ENCODE measurements around the gene ADD3. TPM values are rescaled to one million over a fixed set of nuclear protein-coding genes. Genes with fewer than 3 reads are reported as not detected.

The ADD3 gene
- total RNA-seq, 1 experiment from 2014 or later: 32.4 TPM

DNA sequence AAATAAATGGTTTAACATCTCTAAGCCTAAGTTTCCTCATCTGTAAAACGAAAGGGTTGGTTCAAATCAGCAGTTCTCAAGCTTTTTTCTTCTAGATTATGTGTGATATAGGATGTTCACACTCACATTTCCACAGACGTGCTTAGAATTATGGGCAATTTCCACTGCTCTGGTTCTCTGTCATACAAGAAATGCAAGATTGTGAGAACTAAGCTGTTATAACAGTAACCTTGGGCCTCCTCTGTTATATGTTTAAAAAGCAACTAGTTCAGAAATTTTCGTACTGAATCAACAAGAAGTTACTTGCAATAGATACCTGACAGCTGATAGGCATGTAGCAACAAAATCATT, 33.7 kb downstream of the ADD3 start:
- no peaks in the 10 kb centered on the region for H3K4me1 ChIP-seq (ENCODE audit: control insufficient read depth, insufficient read depth, low read length)
- DNase-seq (ENCODE audit: low read depth, low spot score) (no peak), ATAC-seq (no peak)
- CTCF ChIA-PET: no interaction called here
- no peak overlapping the region for H3K4me3 ChIP-seq (ENCODE audit: low read depth in 2 of 2, low read length in 2 of 2)
- TF ChIP-seq POLR2AphosphoS5 (IDR thresholded peaks at IDR 0.05; ENCODE audit: low read depth, low read length): no peak
- TF ChIP-seq SIN3A (IDR thresholded peaks at IDR 0.05; ENCODE audit: borderline replicate concordance, insufficient read depth, low read depth, low read length): no peak
- in situ Hi-C loops (cut with HindIII; ENCODE audit: low pct_unique_long_range_greater_than_20kb, low sequenced_read_pairs) (no loop called here), intact Hi-C loops (cut with micrococcal nuclease; ENCODE audit: unreplicated experiment) (no loop called here)
- BruUV-seq (replicated peaks): no TSS peak
- no peak overlapping the region for H3K27ac ChIP-seq (ENCODE audit: low read length)
- H3K36me3 ChIP-seq (ENCODE audit: control insufficient read depth, insufficient read depth, low read length): no peaks in the 10 kb centered on the region
- POLR2A ChIA-PET: no interaction called here
- no peaks in the 10 kb centered on the region for H3K27me3 ChIP-seq (ENCODE audit: control insufficient read depth, insufficient read depth, low read length)
- H3K9me3 ChIP-seq (ENCODE audit: control insufficient read depth, insufficient read depth, low read depth, low read length): no peaks in the 10 kb centered on the region

- H3K4me1 ChIP-seq (ENCODE audit: control insufficient read depth, insufficient read depth, low read length): no peaks in the 10 kb centered on the region
- no peak overlapping the region for H3K4me3 ChIP-seq (ENCODE audit: low read depth in 2 of 2, low read length in 2 of 2)
- in situ Hi-C loops (cut with HindIII; ENCODE audit: low pct_unique_long_range_greater_than_20kb, low sequenced_read_pairs) (no loop called here), intact Hi-C loops (cut with micrococcal nuclease; ENCODE audit: unreplicated experiment) (no loop called here)
- H3K27ac ChIP-seq (ENCODE audit: low read length): no peak overlapping the region; the same call in 1 of the 2 replicates
- BruUV-seq (replicated peaks): no TSS peak
- POLR2A ChIA-PET: no interaction called here
- CTCF ChIA-PET: no interaction called here
- H3K27me3 ChIP-seq (ENCODE audit: control insufficient read depth, insufficient read depth, low read length): no peaks in the 10 kb centered on the region
- no peak for DNase-seq (ENCODE audit: low read depth, low spot score)
- H3K9me3 ChIP-seq (ENCODE audit: control insufficient read depth, insufficient read depth, low read depth, low read length): no peaks in the 10 kb centered on the region
- no peak for ATAC-seq
- TF ChIP-seq CTCF (IDR thresholded peaks at IDR 0.05): no peak
- no peak for TF ChIP-seq TCF7L2 (IDR thresholded peaks at IDR 0.05; ENCODE audit: low read depth, low read length)
- no peak for TF ChIP-seq POLR2AphosphoS5 (IDR thresholded peaks at IDR 0.05; ENCODE audit: low read depth, low read length)
- no peak for TF ChIP-seq SIN3A (IDR thresholded peaks at IDR 0.05; ENCODE audit: borderline replicate concordance, insufficient read depth, low read depth, low read length)
- TF ChIP-seq, protein P1, sequence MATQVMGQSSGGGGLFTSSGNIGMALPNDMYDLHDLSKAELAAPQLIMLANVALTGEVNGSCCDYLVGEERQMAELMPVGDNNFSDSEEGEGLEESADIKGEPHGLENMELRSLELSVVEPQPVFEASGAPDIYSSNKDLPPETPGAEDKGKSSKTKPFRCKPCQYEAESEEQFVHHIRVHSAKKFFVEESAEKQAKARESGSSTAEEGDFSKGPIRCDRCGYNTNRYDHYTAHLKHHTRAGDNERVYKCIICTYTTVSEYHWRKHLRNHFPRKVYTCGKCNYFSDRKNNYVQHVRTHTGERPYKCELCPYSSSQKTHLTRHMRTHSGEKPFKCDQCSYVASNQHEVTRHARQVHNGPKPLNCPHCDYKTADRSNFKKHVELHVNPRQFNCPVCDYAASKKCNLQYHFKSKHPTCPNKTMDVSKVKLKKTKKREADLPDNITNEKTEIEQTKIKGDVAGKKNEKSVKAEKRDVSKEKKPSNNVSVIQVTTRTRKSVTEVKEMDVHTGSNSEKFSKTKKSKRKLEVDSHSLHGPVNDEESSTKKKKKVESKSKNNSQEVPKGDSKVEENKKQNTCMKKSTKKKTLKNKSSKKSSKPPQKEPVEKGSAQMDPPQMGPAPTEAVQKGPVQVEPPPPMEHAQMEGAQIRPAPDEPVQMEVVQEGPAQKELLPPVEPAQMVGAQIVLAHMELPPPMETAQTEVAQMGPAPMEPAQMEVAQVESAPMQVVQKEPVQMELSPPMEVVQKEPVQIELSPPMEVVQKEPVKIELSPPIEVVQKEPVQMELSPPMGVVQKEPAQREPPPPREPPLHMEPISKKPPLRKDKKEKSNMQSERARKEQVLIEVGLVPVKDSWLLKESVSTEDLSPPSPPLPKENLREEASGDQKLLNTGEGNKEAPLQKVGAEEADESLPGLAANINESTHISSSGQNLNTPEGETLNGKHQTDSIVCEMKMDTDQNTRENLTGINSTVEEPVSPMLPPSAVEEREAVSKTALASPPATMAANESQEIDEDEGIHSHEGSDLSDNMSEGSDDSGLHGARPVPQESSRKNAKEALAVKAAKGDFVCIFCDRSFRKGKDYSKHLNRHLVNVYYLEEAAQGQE (IDR thresholded peaks at IDR 0.05; ENCODE audit: insufficient read depth in 1 of 2, low read depth in 2 of 2, low read length in 1 of 2): no peak
- no peaks in the 10 kb centered on the region for H3K36me3 ChIP-seq (ENCODE audit: control insufficient read depth, insufficient read depth, low read length)
Observed at GRCh38 chr10:110042181-110042580, 34.4 kb downstream of the ADD3 start.

- POLR2A ChIA-PET: no interaction called here
- ATAC-seq: no peak
Observed at GRCh38 chr10:110042891-110043290, 35.1 kb downstream of the ADD3 start.

More at GRCh38 chr10:110042891-110043290, 35.1 kb downstream of the ADD3 start:
- H3K36me3 ChIP-seq (ENCODE audit: control insufficient read depth, insufficient read depth, low read length): no peaks in the 10 kb centered on the region
- in situ Hi-C loops (cut with HindIII; ENCODE audit: low pct_unique_long_range_greater_than_20kb, low sequenced_read_pairs): no loop called here
- DNase-seq (ENCODE audit: low read depth, low spot score): no peak
- no peak overlapping the region for H3K27ac ChIP-seq (ENCODE audit: low read length)
- intact Hi-C loops (cut with micrococcal nuclease; ENCODE audit: unreplicated experiment): no loop called here
- no peaks in the 10 kb centered on the region for H3K27me3 ChIP-seq (ENCODE audit: control insufficient read depth, insufficient read depth, low read length)
- TF ChIP-seq, protein P1 (IDR thresholded peaks at IDR 0.05; ENCODE audit: insufficient read depth in 1 of 2, low read depth in 2 of 2, low read length in 1 of 2): no peak
- TF ChIP-seq TCF7L2 (IDR thresholded peaks at IDR 0.05; ENCODE audit: low read depth, low read length): no peak
- no peak for TF ChIP-seq POLR2AphosphoS5 (IDR thresholded peaks at IDR 0.05; ENCODE audit: low read depth, low read length)
- no peak for TF ChIP-seq SIN3A (IDR thresholded peaks at IDR 0.05; ENCODE audit: borderline replicate concordance, insufficient read depth, low read depth, low read length)
- no peak for TF ChIP-seq CTCF (IDR thresholded peaks at IDR 0.05)
- no TSS peak for BruUV-seq (replicated peaks)
- no peak overlapping the region for H3K4me3 ChIP-seq (ENCODE audit: low read depth in 2 of 2, low read length in 2 of 2)
- CTCF ChIA-PET: no interaction called here
- H3K9me3 ChIP-seq (ENCODE audit: control insufficient read depth, insufficient read depth, low read depth, low read length): no peaks in the 10 kb centered on the region
- H3K4me1 ChIP-seq (ENCODE audit: control insufficient read depth, insufficient read depth, low read length): no peaks in the 10 kb centered on the region

All from Panc1 (cell line).